ENCODE data around the gene RAB29. TPM values are rescaled to one million over a fixed set of nuclear protein-coding genes. Genes with fewer than 3 reads are reported as not detected.
A peak's percentile ranks its signal among the peaks of the same experiment; 100 is the strongest.

RAB29 gene
- total and polyA plus RNA-seq, 2 experiments from 2014 or later, result 6.5 to 7.2 TPM

DNA sequence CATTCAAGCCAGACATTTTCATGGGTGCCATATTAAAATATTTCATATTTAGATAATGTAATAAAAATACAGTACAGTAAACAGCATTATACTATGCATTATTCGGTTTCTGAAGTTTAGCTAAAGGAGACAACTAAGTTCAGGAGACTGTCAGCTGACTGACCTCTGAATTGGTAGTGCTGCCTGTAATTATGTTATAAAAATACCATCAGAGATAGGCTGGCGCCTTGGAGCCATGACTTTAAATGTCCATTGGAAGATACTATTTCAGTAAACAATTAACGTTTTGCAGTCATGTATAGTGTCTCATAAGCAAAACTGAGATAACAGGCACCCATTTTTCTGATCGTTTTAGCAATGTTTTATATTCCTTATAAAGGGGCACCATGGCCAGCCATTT is 11.3 kb upstream of the RAB29 start:
- TF ChIP-seq CTCF (IDR thresholded peaks at IDR 0.05; ENCODE audit: low read depth, low read length), result no peak
- DNase-seq (ENCODE audit: low read depth in 1 of 2, low spot score in 1 of 2), result no peak
- Histone ChIP-seq H3K4me1 (ENCODE audit: low read depth) (no peaks in the 10 kb centered on the region), H3K36me3 (peaks cover 11% of the 10 kb centered on the region), H3K4me3 (no peak overlapping the region), H3K9me3 (ENCODE audit: low read depth) (no peaks in the 10 kb centered on the region), H3K27me3 (no peaks in the 10 kb centered on the region), H3K27ac (no peak overlapping the region)

GRCh38 chr1:205785446-205785845 is 10.2 kb upstream of the RAB29 start:
- Histone ChIP-seq H3K9me3 (ENCODE audit: low read depth) (no peaks in the 10 kb centered on the region), H3K4me3 (no peak overlapping the region), H3K36me3 (peaks cover 3% of the 10 kb centered on the region), H3K27me3 (no peaks in the 10 kb centered on the region), H3K27ac (no peak overlapping the region), H3K4me1 (ENCODE audit: low read depth) (no peaks in the 10 kb centered on the region)
- TF ChIP-seq CTCF (IDR thresholded peaks at IDR 0.05; ENCODE audit: low read depth, low read length), result no peak
- no peak for DNase-seq (ENCODE audit: low read depth in 1 of 2, low spot score in 1 of 2)

DNA sequence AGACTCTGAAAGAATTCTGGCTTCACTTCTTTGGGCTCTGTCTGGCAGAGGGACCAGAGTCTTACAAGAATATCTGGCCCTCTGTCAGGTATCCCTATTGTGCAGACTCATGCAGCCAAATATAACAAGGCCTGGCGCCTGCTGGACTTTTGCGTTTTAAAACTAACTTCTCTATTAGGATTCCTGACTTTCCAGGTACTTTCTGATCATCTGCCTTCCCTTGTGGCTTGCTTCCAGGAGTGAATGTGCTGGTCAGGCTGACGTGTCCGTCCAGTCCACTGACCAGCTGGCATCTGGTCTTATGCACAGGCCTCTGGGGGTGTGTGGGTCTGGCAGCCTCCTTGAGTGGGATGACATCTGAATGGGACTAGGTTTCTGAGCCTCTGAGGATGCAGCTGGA is 8.6 kb upstream of the RAB29 start:
- Histone ChIP-seq H3K36me3 (no peaks in the 10 kb centered on the region), H3K4me1 (ENCODE audit: low read depth) (no peaks in the 10 kb centered on the region), H3K4me3 (no peak overlapping the region), H3K27ac (no peak overlapping the region), H3K9me3 (ENCODE audit: low read depth) (no peaks in the 10 kb centered on the region), H3K27me3 (no peaks in the 10 kb centered on the region)
- DNase-seq (ENCODE audit: low read depth in 1 of 2, low spot score in 1 of 2), result peak in 1 of 2 donors; percentile 11
- no peak for TF ChIP-seq CTCF (IDR thresholded peaks at IDR 0.05; ENCODE audit: low read depth, low read length)

DNA sequence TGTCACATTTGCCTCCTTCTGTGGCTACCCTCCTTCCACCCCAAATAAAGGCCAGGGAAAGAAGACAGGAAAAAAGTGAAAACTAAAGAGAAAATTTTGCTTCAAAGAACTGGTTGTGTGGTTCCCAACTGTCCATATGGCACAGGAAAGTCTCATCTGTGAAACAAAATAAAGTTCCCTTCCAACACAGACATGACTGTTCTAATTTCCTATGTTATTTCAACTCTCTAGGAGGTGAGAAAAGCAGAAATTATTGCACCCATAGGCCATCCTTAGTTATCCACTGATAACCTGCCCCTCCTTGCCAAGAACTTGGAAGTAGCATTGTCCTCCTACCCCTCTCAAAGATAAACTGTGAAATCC is 8.1 kb upstream of the RAB29 start:
- no peak overlapping the region for H3K27ac ChIP-seq
- H3K4me1 ChIP-seq (ENCODE audit: low read depth), result no peaks in the 10 kb centered on the region
- TF ChIP-seq CTCF (IDR thresholded peaks at IDR 0.05; ENCODE audit: low read depth, low read length), result no peak

DNA sequence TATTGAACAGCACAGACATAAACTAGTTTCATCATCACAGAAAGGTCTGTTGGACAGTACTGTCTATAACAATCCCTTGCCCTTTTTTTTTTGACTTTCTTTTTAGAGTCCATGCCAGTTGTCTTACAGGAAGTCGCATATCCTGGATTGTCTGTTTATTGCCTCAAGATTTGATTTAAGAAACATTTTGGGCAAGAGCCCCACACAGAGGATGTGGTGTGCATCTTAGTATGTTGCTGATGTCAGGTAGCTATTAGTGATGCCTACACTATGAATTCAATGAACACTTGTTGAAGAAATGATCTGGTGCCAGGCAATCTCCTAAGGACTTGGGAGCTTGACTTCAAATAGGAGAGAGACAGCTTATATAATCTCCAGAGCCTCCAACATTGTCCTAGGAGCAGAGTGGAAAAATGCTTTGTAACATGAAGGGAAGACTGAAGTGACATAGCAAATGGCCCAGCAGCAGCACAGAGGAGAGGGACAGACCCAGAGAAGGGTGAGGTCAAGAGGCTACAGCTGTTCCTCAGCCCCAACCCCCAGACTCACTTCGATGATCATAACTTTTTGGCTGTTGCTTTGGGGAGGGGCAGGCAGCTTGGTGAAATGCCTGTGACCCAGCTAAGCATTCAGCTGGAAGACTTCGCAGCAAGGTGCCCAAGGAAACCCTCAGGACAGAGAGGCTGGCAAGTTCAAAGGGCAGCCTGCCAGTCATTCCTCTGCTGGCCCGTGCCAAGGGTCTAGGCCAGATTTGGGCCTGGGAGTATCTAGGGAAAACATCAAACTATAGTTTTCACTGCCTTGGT is 7.5 kb upstream of the RAB29 start:
- no peaks in the 10 kb centered on the region for H3K36me3 ChIP-seq
- no peaks in the 10 kb centered on the region for H3K9me3 ChIP-seq (ENCODE audit: low read depth)
- H3K4me1 ChIP-seq (ENCODE audit: low read depth), result no peaks in the 10 kb centered on the region
- no peaks in the 10 kb centered on the region for H3K27me3 ChIP-seq
- no peak for TF ChIP-seq CTCF (IDR thresholded peaks at IDR 0.05; ENCODE audit: low read depth, low read length)
- H3K27ac ChIP-seq, result no peak overlapping the region
- no peak for DNase-seq (ENCODE audit: low read depth in 1 of 2, low spot score in 1 of 2)
- no peak overlapping the region for H3K4me3 ChIP-seq

More for the DNA sequence above, 8.1 kb upstream of the RAB29 start:
- no peak for DNase-seq (ENCODE audit: low read depth in 1 of 2, low spot score in 1 of 2)
- Histone ChIP-seq H3K9me3 (ENCODE audit: low read depth) (no peaks in the 10 kb centered on the region), H3K36me3 (no peaks in the 10 kb centered on the region), H3K27me3 (no peaks in the 10 kb centered on the region), H3K4me3 (no peak overlapping the region)
